Measurements from ENCODE around the gene PLXNA4. TPM values are rescaled to one million over a fixed set of nuclear protein-coding genes. Genes with fewer than 3 reads are reported as not detected.

PLXNA4 gene
- total and polyA plus RNA-seq, 5 donors, result 5.7 to 19.3 (median 16.0) TPM

GRCh38 chr7:132097550-132098134 is 478.6 kb downstream of the PLXNA4 start:
- 68% methylated on average over 9 of the region's 9 CpGs for WGBS
- H3K4me3 ChIP-seq (ENCODE audit: low read length), result no peak overlapping the region
- ATAC-seq (no peak), DNase-seq (no peak)
- intact Hi-C loops (cut with DNase I), result no loop called here
- no peaks in the 10 kb centered on the region for H3K9me3 ChIP-seq (ENCODE audit: control insufficient read depth, low read length)
- no peaks in the 10 kb centered on the region for H3K4me1 ChIP-seq (ENCODE audit: control insufficient read depth, insufficient read depth, low read length)
- no peaks in the 10 kb centered on the region for H3K27me3 ChIP-seq (ENCODE audit: control insufficient read depth, insufficient read depth)
- H3K27ac ChIP-seq (ENCODE audit: low read length), result no peak overlapping the region

GRCh38 chr7:132095111-132095765 is 481.0 kb downstream of the PLXNA4 start:
- intact Hi-C loops (cut with DNase I), result no loop called here

GRCh38 chr7:132092106-132092505 is 484.2 kb downstream of the PLXNA4 start:
- ATAC-seq (no peak), DNase-seq (no peak)
- Histone ChIP-seq H3K9me3 (ENCODE audit: control insufficient read depth, low read length) (no peaks in the 10 kb centered on the region), H3K4me1 (ENCODE audit: control insufficient read depth, insufficient read depth, low read length) (no peaks in the 10 kb centered on the region), H3K27ac (ENCODE audit: low read length) (no peak overlapping the region), H3K4me3 (ENCODE audit: low read length) (no peak overlapping the region), H3K27me3 (ENCODE audit: control insufficient read depth, insufficient read depth) (no peaks in the 10 kb centered on the region)
- 48% methylated on average over 4 of the region's 4 CpGs for WGBS
- intact Hi-C loops (cut with DNase I), result no loop called here

More at GRCh38 chr7:132095111-132095765, 481.0 kb downstream of the PLXNA4 start:
- no peak overlapping the region for H3K27ac ChIP-seq (ENCODE audit: low read length)
- no peaks in the 10 kb centered on the region for H3K4me1 ChIP-seq (ENCODE audit: control insufficient read depth, insufficient read depth, low read length)
- ATAC-seq (no peak), DNase-seq (no peak)
- H3K9me3 ChIP-seq (ENCODE audit: control insufficient read depth, low read length), result no peaks in the 10 kb centered on the region
- no peak overlapping the region for H3K4me3 ChIP-seq (ENCODE audit: low read length)
- WGBS, result 88% methylated on average over 5 of the region's 5 CpGs
- H3K27me3 ChIP-seq (ENCODE audit: control insufficient read depth, insufficient read depth), result no peaks in the 10 kb centered on the region

GRCh38 chr7:132091706-132092105 is 484.6 kb downstream of the PLXNA4 start:
- Histone ChIP-seq H3K27me3 (ENCODE audit: control insufficient read depth, insufficient read depth) (no peaks in the 10 kb centered on the region), H3K4me3 (ENCODE audit: low read length) (no peak overlapping the region), H3K4me1 (ENCODE audit: control insufficient read depth, insufficient read depth, low read length) (no peaks in the 10 kb centered on the region), H3K27ac (ENCODE audit: low read length) (no peak overlapping the region), H3K9me3 (ENCODE audit: control insufficient read depth, low read length) (no peaks in the 10 kb centered on the region)
- ATAC-seq, result no peak
- no peak for DNase-seq
- intact Hi-C loops (cut with DNase I), result no loop called here
- WGBS, result 23% methylated on average over 1 of the region's 1 CpG

- Histone ChIP-seq H3K9me3 (ENCODE audit: control insufficient read depth, low read length) (no peaks in the 10 kb centered on the region), H3K4me1 (ENCODE audit: control insufficient read depth, insufficient read depth, low read length) (no peaks in the 10 kb centered on the region), H3K27ac (ENCODE audit: low read length) (no peak overlapping the region), H3K27me3 (ENCODE audit: control insufficient read depth, insufficient read depth) (no peaks in the 10 kb centered on the region), H3K4me3 (ENCODE audit: low read length) (no peak overlapping the region)
- WGBS, result 77% methylated on average over 4 of the region's 4 CpGs
- no peak for ATAC-seq
- DNase-seq, result no peak
- intact Hi-C loops (cut with DNase I), result no loop called here
These were observed 485.8 kb downstream of the PLXNA4 start for GRCh38 chr7:132090444-132090843.

- no peak for DNase-seq
- ATAC-seq, result no peak
- no peaks in the 10 kb centered on the region for H3K4me1 ChIP-seq (ENCODE audit: control insufficient read depth, insufficient read depth, low read length)
- no peak overlapping the region for H3K4me3 ChIP-seq (ENCODE audit: low read length)
- no peaks in the 10 kb centered on the region for H3K27me3 ChIP-seq (ENCODE audit: control insufficient read depth, insufficient read depth)
- WGBS, result 44% methylated on average over 3 of the region's 3 CpGs
- no peak overlapping the region for H3K27ac ChIP-seq (ENCODE audit: low read length)
- no peaks in the 10 kb centered on the region for H3K9me3 ChIP-seq (ENCODE audit: control insufficient read depth, low read length)
- intact Hi-C loops (cut with DNase I), result no loop called here
These were observed 486.9 kb downstream of the PLXNA4 start for GRCh38 chr7:132089356-132089755.

- Histone ChIP-seq H3K27me3 (ENCODE audit: control insufficient read depth, insufficient read depth) (no peaks in the 10 kb centered on the region), H3K9me3 (ENCODE audit: control insufficient read depth, low read length) (no peaks in the 10 kb centered on the region), H3K4me1 (ENCODE audit: control insufficient read depth, insufficient read depth, low read length) (no peaks in the 10 kb centered on the region), H3K27ac (ENCODE audit: low read length) (no peak overlapping the region), H3K4me3 (ENCODE audit: low read length) (no peak overlapping the region)
- DNase-seq, result no peak
- intact Hi-C loops (cut with DNase I), result no loop called here
- no peak for ATAC-seq
- 86% methylated on average over 2 of the region's 2 CpGs for WGBS
These were observed 488.8 kb downstream of the PLXNA4 start for GRCh38 chr7:132087421-132087820.

- Histone ChIP-seq H3K27me3 (ENCODE audit: control insufficient read depth, insufficient read depth) (no peaks in the 10 kb centered on the region), H3K4me1 (ENCODE audit: control insufficient read depth, insufficient read depth, low read length) (peaks cover 8% of the 10 kb centered on the region), H3K4me3 (ENCODE audit: low read length) (no peak overlapping the region), H3K27ac (ENCODE audit: low read length) (no peak overlapping the region), H3K9me3 (ENCODE audit: control insufficient read depth, low read length) (no peaks in the 10 kb centered on the region)
- intact Hi-C loops (cut with DNase I), result no loop called here
- DNase-seq, result no peak
- no peak for ATAC-seq
- WGBS, result 71% methylated on average over 8 of the region's 8 CpGs
These were observed 491.4 kb downstream of the PLXNA4 start for GRCh38 chr7:132084776-132085388.

GRCh38 chr7:132083537-132084123 is 492.6 kb downstream of the PLXNA4 start:
- WGBS, result 86% methylated on average over 8 of the region's 8 CpGs
- no peak for ATAC-seq
- Histone ChIP-seq H3K27me3 (ENCODE audit: control insufficient read depth, insufficient read depth) (no peaks in the 10 kb centered on the region), H3K4me3 (ENCODE audit: low read length) (no peak overlapping the region), H3K27ac (ENCODE audit: low read length) (no peak overlapping the region), H3K9me3 (ENCODE audit: control insufficient read depth, low read length) (no peaks in the 10 kb centered on the region), H3K4me1 (ENCODE audit: control insufficient read depth, insufficient read depth, low read length) (peaks cover 8% of the 10 kb centered on the region)
- DNase-seq, result no peak
- intact Hi-C loops (cut with DNase I), result no loop called here

- intact Hi-C loops (cut with DNase I), result no loop called here
- ATAC-seq (no peak), DNase-seq (no peak)
- peaks cover 8% of the 10 kb centered on the region for H3K4me1 ChIP-seq (ENCODE audit: control insufficient read depth, insufficient read depth, low read length)
- no peaks in the 10 kb centered on the region for H3K27me3 ChIP-seq (ENCODE audit: control insufficient read depth, insufficient read depth)
- H3K27ac ChIP-seq (ENCODE audit: low read length), result no peak overlapping the region
- H3K9me3 ChIP-seq (ENCODE audit: control insufficient read depth, low read length), result no peaks in the 10 kb centered on the region
- no peak overlapping the region for H3K4me3 ChIP-seq (ENCODE audit: low read length)
- WGBS, result 83% methylated on average over 10 of the region's 10 CpGs
These were observed 493.1 kb downstream of the PLXNA4 start for GRCh38 chr7:132083126-132083525.

- Histone ChIP-seq H3K4me1 (ENCODE audit: control insufficient read depth, insufficient read depth, low read length) (peaks cover 8% of the 10 kb centered on the region), H3K4me3 (ENCODE audit: low read length) (no peak overlapping the region), H3K27me3 (ENCODE audit: control insufficient read depth, insufficient read depth) (no peaks in the 10 kb centered on the region), H3K9me3 (ENCODE audit: control insufficient read depth, low read length) (no peaks in the 10 kb centered on the region), H3K27ac (ENCODE audit: low read length) (no peak overlapping the region)
- ATAC-seq, result no peak
- intact Hi-C loops (cut with DNase I), result no loop called here
- WGBS, result 57% methylated on average over 1 of the region's 1 CpG
- DNase-seq, result no peak
These were observed 493.9 kb downstream of the PLXNA4 start for GRCh38 chr7:132082394-132082793.
